Body of pancreas (tissue), 4 donors: ENCODE results near the gene TOR4A. TPM values are rescaled to one million over a fixed set of nuclear protein-coding genes. Genes with fewer than 3 reads are reported as not detected.

Experiments used
- ATAC-seq: fragments of 150-250 bp; one replicate; pipeline ENCODE4 v1.9.1; 2016
- DNase-seq, 4 donors: peaks; one replicate each; pipeline ENCODE4 v3.0.0-alpha.2; 2019
- H3K27ac ChIP-seq, 4 donors: fragments of 200-600 bp; sonication (generic); 1 replicate in 3 of 4; 2 replicates in 1 of 4; pipeline versions ENCODE4 v1.5.1 to v1.6.1; 2016 to 2019; ENCODE audit warnings: mild to moderate bottlenecking in 1 of 4, mixed read lengths in 1 of 4, moderate library complexity in 1 of 4
- H3K27me3 ChIP-seq, 2 donors: fragments of 200-600 bp; sonication (generic); one replicate each; pipeline ENCODE4 v1.6.0; 2016; ENCODE audit warnings: mild to moderate bottlenecking in 1 of 2
- H3K36me3 ChIP-seq, 2 donors: fragments of 200-600 bp; sonication (generic); replicated peaks in 1 of 2; 2 replicates each; pipeline ENCODE4 v1.5.1; 2016; ENCODE audit warnings: low read depth in 2 of 2; ENCODE audit not compliant: insufficient read depth in 1 of 2
- H3K4me1 ChIP-seq: fragments of 200-600 bp; sonication (generic); one replicate; pipeline ENCODE4 v1.6.0; 2016
- H3K4me3 ChIP-seq, 2 donors: fragments of 200-600 bp; sonication (generic); 1 replicate in 1 of 2; 2 replicates in 1 of 2; pipeline ENCODE4 v1.5.1; 2016 to 2019
- H3K9me3 ChIP-seq, 3 donors: fragments of 200-600 bp; sonication (generic); 1 replicate in 2 of 3; 2 replicates in 1 of 3; pipeline ENCODE4 v1.5.1; 2016
- POLR2A ChIP-seq, 3 donors: fragments of 450-650 bp; IDR thresholded peaks; one replicate each; pipeline ENCODE4 v1.6.1; 2016; ENCODE audit warnings: antibody characterized with exemption in 3 of 3, mild to moderate bottlenecking in 2 of 3
- WGBS, 2 donors: methylation state at CpG; one replicate each; pipeline ENCODE4 v1.1.5; 2017; 5-methylcytosine and 5-hydroxymethylcytosine counted together
- intact Hi-C: fragments of 100-400 bp; cut with DNase I; formaldehyde crosslinking; loops from one replicate; pipeline ENCODE4 v1.15.1; 2023
- total RNA-seq, 2 donors: library from RNA; depleted of rRNA; stranded (reverse); fragments of >200 nt; gene quantifications; one replicate each; pipeline ENCODE4 v1.1.0, GENCODE V29; 2016
- TF ChIP-seq, protein P1 (sequence below), 7 experiments: fragments of 450-650 bp in 4 of 7; fragments of 200-600 bp in 3 of 7; sonication (generic) in 3 of 7; IDR thresholded peaks; one replicate each; pipeline ENCODE4 v1.5.1; 2016 to 2019; ENCODE audit warnings: antibody characterized with exemption in 7 of 7

TOR4A gene
- total RNA-seq, 2 donors from 2014 or later = 9.9 to 12.2 TPM

DNA sequence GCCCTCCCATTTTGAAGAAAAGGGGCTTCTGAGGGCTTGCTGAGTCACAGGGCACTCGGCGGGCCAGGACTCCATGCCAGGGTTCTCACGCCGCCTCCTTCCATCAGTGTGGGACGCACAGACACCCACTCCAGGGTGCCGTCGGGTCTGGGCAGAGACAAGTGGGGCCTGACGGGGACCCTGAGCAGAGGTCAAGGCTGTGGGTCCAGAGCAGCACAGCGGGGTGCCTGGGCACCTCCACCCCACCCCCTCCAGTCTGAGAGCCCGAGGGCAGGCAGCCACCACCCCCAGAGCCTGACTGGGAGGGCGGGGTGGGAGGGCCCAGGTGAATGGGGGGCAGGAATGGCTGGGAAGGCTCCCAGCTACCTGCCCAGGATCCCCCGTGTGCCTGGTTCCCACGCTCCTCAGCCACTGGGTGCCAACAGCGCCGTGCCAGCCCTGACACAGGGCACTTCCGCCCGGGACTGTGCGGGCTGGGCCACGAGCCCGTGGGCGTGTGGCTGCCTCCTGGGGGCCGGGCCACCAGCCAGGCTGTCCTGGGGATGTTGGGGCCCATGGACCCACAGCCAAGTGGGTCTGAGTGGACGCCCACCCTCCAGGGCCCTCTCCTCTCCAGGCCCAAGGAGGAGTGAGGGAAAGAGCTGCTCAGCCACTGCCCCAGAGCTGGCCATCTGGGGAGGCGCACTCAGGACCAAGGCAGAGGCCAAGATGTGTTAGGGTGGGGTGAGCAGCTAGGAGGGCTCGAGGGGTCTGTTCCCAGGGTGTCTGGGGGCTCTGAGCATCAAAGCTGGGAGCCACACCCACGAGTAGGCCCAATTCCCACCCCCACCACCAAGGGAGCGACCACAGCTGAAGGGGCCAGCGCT is 34.7 kb downstream of the TOR4A start:
- H3K4me1 ChIP-seq = peaks cover 94% of the 10 kb centered on the region
- TF ChIP-seq, protein P1, sequence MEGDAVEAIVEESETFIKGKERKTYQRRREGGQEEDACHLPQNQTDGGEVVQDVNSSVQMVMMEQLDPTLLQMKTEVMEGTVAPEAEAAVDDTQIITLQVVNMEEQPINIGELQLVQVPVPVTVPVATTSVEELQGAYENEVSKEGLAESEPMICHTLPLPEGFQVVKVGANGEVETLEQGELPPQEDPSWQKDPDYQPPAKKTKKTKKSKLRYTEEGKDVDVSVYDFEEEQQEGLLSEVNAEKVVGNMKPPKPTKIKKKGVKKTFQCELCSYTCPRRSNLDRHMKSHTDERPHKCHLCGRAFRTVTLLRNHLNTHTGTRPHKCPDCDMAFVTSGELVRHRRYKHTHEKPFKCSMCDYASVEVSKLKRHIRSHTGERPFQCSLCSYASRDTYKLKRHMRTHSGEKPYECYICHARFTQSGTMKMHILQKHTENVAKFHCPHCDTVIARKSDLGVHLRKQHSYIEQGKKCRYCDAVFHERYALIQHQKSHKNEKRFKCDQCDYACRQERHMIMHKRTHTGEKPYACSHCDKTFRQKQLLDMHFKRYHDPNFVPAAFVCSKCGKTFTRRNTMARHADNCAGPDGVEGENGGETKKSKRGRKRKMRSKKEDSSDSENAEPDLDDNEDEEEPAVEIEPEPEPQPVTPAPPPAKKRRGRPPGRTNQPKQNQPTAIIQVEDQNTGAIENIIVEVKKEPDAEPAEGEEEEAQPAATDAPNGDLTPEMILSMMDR (IDR thresholded peaks at IDR 0.05) = no peak
- TF ChIP-seq POLR2A (IDR thresholded peaks at IDR 0.05) = peak in 1 of 3 donors; percentile 8
- intact Hi-C loops = loop anchor here (10.0 kb wide), 1 partner anchor 103 kb away; no protein-coding TSS in a partner anchor
- ATAC-seq = peak; percentile 57
- no peaks in the 10 kb centered on the region for H3K9me3 ChIP-seq
- H3K27me3 ChIP-seq = no peaks in the 10 kb centered on the region
- peak overlapping the region; percentile 99 to 100 (median 100) for H3K27ac ChIP-seq
- DNase-seq = peak; percentile 86 to 93 (median 90)
- H3K36me3 ChIP-seq = no peaks in the 10 kb centered on the region
- WGBS, 2 donors = 24% methylated on average over 26 of the region's 28 CpGs; no CpG with 5 or more reads in 1 of the 2 donors
- no peak overlapping the region for H3K4me3 ChIP-seq

DNA sequence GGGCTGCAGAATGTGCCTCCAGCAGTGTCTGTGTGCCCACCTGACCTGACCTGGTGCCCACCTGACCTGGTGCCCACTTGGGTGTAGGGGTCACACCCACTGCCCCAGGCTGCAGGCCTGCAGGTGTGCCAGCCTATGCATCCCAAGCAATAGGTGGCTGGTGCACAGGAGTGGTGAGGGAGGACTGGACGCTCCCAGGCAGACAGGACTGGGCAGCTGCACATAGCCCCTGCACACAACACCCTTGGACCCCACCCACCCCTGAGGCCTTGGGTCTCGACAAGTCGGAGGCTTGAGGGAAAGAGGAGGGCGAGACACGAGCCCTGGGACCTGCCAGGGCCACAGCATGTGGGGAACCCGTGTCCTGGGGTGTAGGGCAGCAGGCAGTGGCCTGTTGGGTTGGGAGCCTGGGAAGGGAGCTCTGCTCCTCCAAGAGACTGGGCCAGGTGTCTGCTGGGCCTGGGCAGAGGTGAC is 35.4 kb downstream of the TOR4A start:
- WGBS, 2 donors = 69 to 81% methylated on average over 5 to 6 of the region's 6 CpGs
- H3K4me1 ChIP-seq = peaks cover 88% of the 10 kb centered on the region
- no peaks in the 10 kb centered on the region for H3K36me3 ChIP-seq
- H3K4me3 ChIP-seq = no peak overlapping the region
- peak overlapping the region; percentile 99 to 100 (median 100) for H3K27ac ChIP-seq
- no peak for TF ChIP-seq POLR2A (IDR thresholded peaks at IDR 0.05)
- TF ChIP-seq, protein P1 (IDR thresholded peaks at IDR 0.05) = no peak
- ATAC-seq (no peak), DNase-seq (peak; percentile 3 to 25 (median 20))
- no peaks in the 10 kb centered on the region for H3K27me3 ChIP-seq
- no peaks in the 10 kb centered on the region for H3K9me3 ChIP-seq
- intact Hi-C loops = loop anchor here (10.0 kb wide), 1 partner anchor 102 kb away; no protein-coding TSS in a partner anchor

DNA sequence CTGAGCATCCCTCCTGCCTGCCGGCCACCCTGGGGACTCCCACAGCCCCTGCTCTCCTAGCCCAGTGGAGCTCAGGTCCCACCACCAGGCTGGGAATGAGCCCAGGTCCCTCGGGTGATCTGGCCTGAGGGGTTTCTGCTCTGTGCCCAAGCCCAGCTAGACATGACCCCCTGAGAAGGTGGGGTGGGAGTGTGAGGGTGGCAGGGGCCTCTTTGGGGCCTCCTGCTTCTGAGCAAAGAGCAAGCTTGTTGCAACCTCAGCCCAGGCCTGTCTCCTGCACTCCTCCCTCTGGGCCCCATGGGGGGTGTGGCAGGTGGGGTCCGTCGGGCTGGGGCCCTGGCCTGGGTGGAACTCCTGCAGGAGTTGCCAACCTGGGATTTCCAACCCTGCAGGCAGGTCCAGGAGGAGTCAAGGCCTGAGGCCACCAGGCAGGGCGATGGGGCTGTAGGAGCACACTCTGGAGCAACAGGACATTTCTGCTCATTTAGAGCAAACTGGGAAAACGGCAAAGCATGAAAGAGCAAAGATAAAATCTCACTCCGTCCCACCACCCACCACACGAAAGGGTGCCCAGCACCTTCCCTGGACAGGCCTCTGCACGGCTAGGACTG is 35.9 kb downstream of the TOR4A start:
- ATAC-seq = no peak
- Histone ChIP-seq H3K9me3 (no peaks in the 10 kb centered on the region), H3K36me3 (no peaks in the 10 kb centered on the region), H3K27me3 (no peaks in the 10 kb centered on the region), H3K4me3 (no peak overlapping the region), H3K4me1 (peaks cover 84% of the 10 kb centered on the region), H3K27ac (peak overlapping the region; percentile 99 to 100 (median 100))
- WGBS, 2 donors = 42 to 71% methylated on average over 2 to 9 of the region's 9 CpGs
- DNase-seq = peak in 2 of 4 donors; percentile 8 to 21
- intact Hi-C loops = loop anchor here (10.0 kb wide), 1 partner anchor 101 kb away; no protein-coding TSS in a partner anchor
- TF ChIP-seq, protein P1 (IDR thresholded peaks at IDR 0.05) = no peak
- TF ChIP-seq POLR2A (IDR thresholded peaks at IDR 0.05) = no peak

DNA sequence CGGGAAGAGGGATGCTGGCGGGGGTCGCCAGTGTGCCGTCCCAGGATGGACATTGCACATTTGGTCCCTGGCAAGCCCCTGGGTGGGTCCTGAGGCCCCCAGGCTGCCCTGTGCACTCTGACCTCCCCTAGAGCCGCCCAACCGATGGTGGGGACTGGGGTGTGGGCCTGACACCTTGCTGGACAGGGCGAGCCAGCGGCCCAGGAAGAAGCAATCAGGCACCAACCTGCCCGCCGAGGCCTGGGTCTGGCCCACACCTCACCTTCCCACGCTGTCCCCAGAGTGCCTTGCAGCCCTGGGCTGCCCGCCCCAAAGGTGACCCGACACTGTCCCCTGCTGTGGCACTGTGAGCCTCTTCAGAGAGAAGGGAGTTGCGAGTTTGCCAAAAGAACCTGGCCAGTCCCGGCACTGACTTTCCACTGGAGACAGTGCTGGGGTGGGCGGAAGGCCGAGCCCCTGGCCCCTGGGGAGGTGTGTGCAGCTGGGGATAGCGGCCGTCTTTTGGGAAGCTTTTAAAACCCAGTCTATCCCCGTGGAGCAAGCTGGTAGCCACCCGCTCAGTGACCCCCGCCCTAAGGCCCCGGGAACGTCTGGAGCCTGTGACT is 36.5 kb downstream of the TOR4A start:
- Histone ChIP-seq H3K9me3 (no peaks in the 10 kb centered on the region), H3K4me3 (no peak overlapping the region), H3K27me3 (no peaks in the 10 kb centered on the region), H3K27ac (peak overlapping the region; percentile 39 to 100 (median 100)), H3K4me1 (peaks cover 86% of the 10 kb centered on the region), H3K36me3 (no peaks in the 10 kb centered on the region)
- WGBS, 2 donors = 58 to 70% methylated on average over 10 to 20 of the region's 24 CpGs
- DNase-seq (peak in 3 of 4 donors; percentile 4 to 88 (median 36)), ATAC-seq (no peak)
- intact Hi-C loops = loop anchor here (10.0 kb wide), 1 partner anchor 101 kb away; no protein-coding TSS in a partner anchor
- no peak for TF ChIP-seq POLR2A (IDR thresholded peaks at IDR 0.05)
- TF ChIP-seq, protein P1 (IDR thresholded peaks at IDR 0.05) = peak in 2 of 7 experiments; percentile 0 to 86
